ENCODE results near the gene PRPH.
A peak's percentile ranks its signal among the peaks of the same experiment; 100 is the strongest.

The PRPH gene

DNA sequence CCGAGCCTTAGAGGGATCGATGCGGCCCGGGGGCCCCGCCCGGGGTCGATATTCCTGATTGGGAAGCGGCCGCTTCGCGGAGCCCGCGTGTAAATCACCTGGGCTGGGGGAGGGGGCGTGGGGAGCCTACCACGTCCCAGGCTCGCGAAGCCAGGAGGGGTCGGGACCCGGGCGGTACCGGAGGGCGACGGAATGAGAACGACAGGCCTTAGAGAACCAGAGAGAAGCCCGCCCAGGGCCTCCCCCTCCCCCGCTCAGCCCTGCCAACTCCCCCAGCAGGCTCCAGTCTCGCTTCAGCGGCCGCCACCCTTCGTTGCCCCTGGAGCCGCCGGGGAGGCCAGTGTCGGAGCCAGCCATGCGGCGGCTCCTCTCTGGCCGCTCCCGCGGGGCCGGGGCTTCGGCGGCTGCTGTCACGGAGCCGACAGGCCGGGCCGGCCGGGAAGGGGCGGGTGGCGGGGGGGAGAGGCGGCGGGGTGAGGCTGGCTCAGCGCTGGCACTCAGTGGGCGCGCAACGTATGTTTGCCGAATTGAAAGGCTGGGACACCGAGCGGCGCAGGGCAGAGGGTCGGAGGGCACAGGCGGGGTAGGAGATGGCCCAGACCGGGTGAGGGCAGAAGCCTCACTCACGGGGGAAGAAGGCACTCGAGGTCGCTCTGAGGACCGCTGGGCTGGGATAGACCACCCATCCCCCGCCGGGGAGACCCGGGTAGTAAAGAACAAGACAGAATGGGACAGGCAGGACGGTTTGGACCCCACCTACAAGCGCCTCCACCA is 50.3 kb downstream of the PRPH start:
- DNase-seq (ENCODE audit: low read depth), result peak; percentile 66
- H3K27me3 ChIP-seq (replicated peaks; ENCODE audit: control insufficient read depth, insufficient read depth, low read length), result peaks cover 52% of the 10 kb centered on the region
- H3K9ac ChIP-seq (ENCODE audit: low read length), result no peak overlapping the region
- no peaks in the 10 kb centered on the region for H3K36me3 ChIP-seq (ENCODE audit: control insufficient read depth, insufficient read depth, low read length, severe bottlenecking)
- peaks cover 27% of the 10 kb centered on the region for H3K4me1 ChIP-seq (ENCODE audit: control insufficient read depth, insufficient read depth, low read length)
- H3K9me3 ChIP-seq (ENCODE audit: control insufficient read depth, low read length), result no peaks in the 10 kb centered on the region
- H3K4me3 ChIP-seq (ENCODE audit: low read length), result peak overlapping the region; percentile 70

DNA sequence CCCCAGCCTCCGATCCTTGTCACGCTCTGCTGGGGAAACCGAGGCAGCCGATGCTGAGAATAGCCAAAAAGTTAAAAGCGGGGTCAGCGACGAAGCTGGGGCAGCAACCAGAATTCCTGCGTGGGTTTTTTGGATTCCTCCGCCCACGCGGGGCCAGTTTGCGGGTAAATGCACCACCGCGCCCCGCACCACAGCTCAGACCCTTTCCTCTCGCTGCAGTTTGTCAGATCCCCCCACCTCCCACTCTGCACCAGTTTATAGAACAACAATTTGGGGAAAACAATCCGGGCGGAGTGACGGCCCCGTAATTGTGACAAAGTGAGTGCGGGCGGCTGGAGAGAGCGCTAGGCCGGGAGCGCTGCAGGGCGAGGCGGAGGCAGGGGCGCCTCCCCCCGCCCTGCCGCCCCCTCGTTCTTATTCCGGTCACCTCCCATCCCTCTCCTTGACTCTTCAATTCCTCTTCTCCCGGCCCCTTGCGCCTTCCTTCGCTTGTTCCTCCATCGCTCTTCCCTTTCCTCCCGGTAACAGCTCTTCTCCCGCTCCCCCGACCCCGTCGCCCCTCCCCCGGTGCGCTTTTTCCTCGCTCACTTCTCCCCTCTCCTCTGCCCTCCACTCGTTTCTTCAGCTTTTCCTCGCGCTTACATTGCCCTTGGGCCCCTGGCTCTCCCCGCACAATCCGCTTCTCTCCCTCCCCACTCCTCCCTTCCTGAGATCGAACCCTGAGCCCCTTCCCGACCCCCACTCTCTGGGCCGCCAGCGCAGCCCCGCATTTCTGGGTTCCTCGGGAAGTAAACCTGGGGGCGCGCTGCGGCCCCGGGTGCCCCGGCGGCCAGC is 51.1 kb downstream of the PRPH start:
- Histone ChIP-seq H3K36me3 (ENCODE audit: control insufficient read depth, insufficient read depth, low read length, severe bottlenecking) (no peaks in the 10 kb centered on the region), H3K9me3 (ENCODE audit: control insufficient read depth, low read length) (no peaks in the 10 kb centered on the region), H3K27me3 (replicated peaks; ENCODE audit: control insufficient read depth, insufficient read depth, low read length) (peaks cover 44% of the 10 kb centered on the region), H3K9ac (ENCODE audit: low read length) (no peak overlapping the region), H3K4me1 (ENCODE audit: control insufficient read depth, insufficient read depth, low read length) (peaks cover 27% of the 10 kb centered on the region), H3K4me3 (ENCODE audit: low read length) (peak overlapping the region; percentile 70)
- peak; percentile 22 for DNase-seq (ENCODE audit: low read depth)

DNA sequence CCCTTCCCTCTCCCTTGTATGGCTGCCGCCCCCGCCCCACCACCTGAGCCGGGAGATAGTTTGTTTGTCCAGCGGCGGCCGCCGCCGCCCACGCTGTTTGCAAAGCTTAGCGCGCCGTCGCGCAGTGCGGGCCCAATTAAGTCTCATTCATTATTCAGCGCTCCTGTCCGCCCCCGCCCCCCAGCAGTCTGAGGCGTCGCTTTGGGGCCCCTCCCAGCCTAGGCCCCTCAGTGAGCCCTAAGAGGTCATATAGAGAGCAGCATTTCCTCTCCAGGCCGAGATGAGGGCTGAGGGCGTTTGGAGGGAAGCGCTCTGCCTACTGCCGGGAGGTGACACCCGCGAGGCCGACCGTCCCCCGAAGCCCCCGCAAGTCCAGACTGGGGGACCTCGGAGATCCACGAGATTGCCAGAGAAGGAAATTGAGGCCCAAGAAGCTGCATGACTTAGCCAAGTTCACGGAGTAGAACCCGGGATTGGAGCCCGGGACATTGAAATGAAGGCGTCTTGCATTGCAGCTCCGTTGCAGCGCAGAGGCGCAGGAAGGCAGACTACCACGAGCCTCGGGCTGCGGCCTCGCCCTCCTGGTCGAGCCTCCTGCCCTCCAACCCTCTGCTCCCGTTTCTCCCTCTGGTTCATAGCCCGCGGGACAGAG is 51.8 kb downstream of the PRPH start, which contains the start of gene DNAJC22:
Gene DNAJC22 (plus strand): TSS at position 230 of the 652 bp plus-strand sequence. CDS start 1,985 bp downstream, outside the sequence.
- no peaks in the 10 kb centered on the region for H3K9me3 ChIP-seq (ENCODE audit: control insufficient read depth, low read length)
- peak; percentile 36 for DNase-seq (ENCODE audit: low read depth)
- peaks cover 36% of the 10 kb centered on the region for H3K27me3 ChIP-seq (replicated peaks; ENCODE audit: control insufficient read depth, insufficient read depth, low read length)
- peak within 1 kb of the TSS; percentile 70 for H3K4me3 ChIP-seq (ENCODE audit: low read length)
- no peaks in the 10 kb centered on the region for H3K36me3 ChIP-seq (ENCODE audit: control insufficient read depth, insufficient read depth, low read length, severe bottlenecking)
- peaks cover 27% of the 10 kb centered on the region for H3K4me1 ChIP-seq (ENCODE audit: control insufficient read depth, insufficient read depth, low read length)
- H3K9ac ChIP-seq (ENCODE audit: low read length), result no peak within 1 kb of the TSS

DNA sequence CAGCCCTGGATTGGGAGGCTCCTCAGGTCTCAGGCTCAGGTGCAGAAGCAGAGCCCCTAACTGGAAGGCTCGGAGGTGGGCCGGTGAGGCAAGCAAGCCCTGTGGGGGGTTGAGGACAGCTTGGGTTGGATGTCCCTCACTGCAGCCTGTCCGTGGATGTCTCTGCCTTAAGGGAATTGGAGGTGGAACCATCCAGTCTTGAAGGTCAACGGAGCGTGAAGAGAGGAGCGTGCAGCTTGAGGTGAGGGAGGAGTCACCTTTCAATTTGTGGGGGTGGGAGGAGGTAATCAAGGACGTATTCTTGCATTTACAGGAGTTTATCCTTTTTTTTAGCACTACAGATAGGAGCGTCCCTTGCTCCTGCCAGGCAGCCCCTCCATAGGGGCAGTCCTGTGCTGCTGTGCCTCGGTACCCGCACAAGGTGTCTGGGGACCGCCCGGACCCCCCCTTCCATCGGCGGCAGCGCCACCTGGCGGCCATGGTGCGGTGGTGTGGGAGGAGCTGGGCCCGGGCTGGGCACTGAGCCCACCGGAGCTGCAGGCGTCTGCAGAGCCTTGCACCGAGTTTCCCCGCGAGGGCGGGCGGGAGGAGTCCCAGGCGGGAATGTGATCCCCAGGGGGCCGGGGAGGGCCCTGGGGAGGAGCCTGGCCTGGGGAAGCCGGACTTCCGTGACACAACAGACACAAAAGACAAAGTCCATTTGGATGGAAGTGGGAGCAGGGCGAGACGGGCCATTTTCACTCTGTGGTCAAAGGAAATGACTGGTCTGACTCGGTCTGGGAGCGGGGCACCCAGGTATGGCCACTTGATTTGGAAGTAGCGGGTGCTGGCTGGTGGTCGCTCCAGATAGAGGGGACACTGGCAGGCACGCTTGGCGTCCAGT is 52.6 kb downstream of the PRPH start:
- peaks cover 29% of the 10 kb centered on the region for H3K27me3 ChIP-seq (replicated peaks; ENCODE audit: control insufficient read depth, insufficient read depth, low read length)
- DNase-seq (ENCODE audit: low read depth), result peak; percentile 86
- H3K36me3 ChIP-seq (ENCODE audit: control insufficient read depth, insufficient read depth, low read length, severe bottlenecking), result no peaks in the 10 kb centered on the region
- peaks cover 26% of the 10 kb centered on the region for H3K4me1 ChIP-seq (ENCODE audit: control insufficient read depth, insufficient read depth, low read length)
- no peak overlapping the region for H3K9ac ChIP-seq (ENCODE audit: low read length)
- no peaks in the 10 kb centered on the region for H3K9me3 ChIP-seq (ENCODE audit: control insufficient read depth, low read length)
- peak overlapping the region; percentile 68 for H3K4me3 ChIP-seq (ENCODE audit: low read length)
